ENCODE data around the gene C5orf15.

The C5orf15 gene

GRCh38 chr5:133919148-133920136 lies 49.0 kb downstream of the C5orf15 start:
- DNase-seq = no peak

DNA sequence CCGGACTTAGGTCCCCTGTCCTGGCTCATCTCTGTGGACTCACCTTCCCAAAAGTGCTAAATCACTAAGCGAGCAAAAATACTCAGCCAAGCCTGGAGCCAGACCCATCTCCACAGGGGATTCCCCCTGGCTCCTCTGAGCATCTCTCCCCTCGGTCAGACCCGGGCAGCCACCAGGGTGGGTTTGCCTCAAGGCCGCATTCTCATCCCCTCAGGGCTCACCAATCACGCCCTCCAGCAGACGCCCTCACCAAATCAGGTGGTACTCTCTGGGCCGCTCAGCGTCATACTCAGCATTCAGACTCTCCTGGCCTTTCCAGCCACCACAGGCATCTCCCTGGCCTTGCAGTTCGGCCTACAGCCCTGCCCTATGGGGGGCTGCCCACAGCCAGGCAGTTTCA lies 49.7 kb downstream of the C5orf15 start:
- no peak for DNase-seq

DNA sequence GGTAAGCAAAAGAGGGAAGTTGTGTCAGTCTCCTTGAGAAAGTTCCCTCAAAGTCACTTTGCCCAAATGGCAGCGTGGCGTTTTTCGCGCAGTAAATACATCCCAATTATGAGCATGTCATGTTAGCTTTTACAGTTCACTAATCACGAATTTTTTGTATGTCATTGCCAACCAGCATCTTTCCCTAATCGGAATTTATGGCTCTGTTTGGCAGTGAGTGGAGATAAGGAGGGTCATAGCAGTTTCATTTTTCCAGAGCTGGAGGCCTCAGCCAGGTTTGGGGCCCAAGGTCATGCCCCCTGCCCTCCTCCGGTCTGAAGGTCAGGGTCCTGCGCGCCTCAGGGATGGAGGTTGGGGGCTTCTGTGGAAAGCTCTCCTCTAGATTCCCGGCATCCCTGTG lies 50.1 kb downstream of the C5orf15 start:
- DNase-seq = no peak

- no peak for DNase-seq
Observed at GRCh38 chr5:133917785-133918184, 50.6 kb downstream of the C5orf15 start.

GRCh38 chr5:133916914-133917313 lies 51.5 kb downstream of the C5orf15 start:
- DNase-seq = no peak

DNA sequence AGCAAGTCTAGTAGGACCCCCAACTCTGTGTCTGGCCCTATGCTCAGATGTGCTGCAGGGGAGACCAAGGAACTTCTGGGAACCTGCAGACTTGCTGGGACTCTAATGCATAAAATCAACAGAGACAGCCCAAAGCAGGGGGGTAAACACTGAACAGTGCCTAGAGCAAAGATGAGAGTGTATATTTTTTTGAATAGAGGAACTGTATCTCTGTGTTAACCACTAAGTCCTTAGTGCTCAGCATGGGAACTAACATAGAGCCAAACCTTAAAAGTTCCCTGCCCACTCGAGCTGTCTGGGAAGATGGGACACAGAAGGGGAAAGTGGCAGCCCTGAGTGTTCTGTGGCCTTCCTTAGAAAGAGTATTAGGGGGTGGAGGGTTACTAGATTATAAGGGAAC lies 51.9 kb downstream of the C5orf15 start:
- no peak for DNase-seq

DNA sequence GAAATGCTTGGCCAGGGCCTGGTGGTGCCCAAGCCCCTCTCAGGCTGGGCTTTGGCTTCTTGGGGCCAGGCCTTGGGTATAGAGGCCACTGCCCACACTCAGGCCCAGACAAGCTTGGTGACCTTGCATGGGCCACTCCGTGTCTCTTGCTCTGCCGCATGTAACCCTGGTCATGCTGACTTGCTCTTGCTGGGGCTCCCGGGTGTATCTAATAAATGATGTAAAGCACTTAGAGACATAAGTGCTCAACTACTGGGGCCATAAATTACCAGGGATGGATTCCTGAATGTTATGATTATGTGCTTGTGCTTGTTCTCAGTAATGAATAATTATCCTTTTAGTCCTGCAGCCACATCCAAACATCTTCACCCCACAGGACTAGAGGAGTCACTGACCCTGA lies 54.0 kb downstream of the C5orf15 start:
- no peak for DNase-seq

DNA sequence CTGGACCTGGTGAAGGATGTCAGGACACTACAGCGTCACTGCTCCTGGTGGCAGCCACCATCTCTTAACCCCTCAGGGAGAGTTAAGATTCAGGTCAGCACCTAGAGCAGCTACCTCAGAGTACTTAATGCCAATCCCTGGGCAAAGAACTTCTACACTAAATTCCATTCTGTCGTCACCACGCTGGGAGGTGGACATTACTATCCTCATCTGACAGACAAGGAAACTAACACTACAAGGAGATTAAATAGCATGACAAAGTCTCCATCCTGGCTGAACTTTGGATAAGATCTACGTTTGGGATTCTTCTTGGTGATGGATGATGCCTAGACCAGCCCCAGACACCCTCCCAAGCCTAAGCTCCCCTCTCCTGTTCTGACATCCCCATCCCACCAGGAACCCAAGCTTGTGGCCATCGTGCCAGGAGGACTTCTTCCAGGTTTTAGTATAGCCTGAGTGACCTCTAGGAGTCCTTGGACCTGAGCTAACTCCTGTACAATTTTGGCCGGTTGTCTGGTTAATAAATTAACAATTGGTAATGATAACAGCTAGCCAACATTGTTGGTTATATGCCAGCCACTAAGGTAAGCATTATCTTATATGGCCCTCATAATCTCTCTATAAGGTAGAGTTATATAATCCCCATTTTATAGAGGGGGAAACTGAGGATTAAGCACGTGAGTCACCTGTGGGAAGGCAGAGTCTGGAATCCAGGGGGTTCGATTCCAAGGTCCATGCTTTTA lies 54.8 kb downstream of the C5orf15 start:
- DNase-seq = no peak

GRCh38 chr5:133912951-133913350 lies 55.5 kb downstream of the C5orf15 start:
- DNase-seq = no peak

- no peak for DNase-seq
Observed at GRCh38 chr5:133910571-133910970, 57.9 kb downstream of the C5orf15 start.

DNA sequence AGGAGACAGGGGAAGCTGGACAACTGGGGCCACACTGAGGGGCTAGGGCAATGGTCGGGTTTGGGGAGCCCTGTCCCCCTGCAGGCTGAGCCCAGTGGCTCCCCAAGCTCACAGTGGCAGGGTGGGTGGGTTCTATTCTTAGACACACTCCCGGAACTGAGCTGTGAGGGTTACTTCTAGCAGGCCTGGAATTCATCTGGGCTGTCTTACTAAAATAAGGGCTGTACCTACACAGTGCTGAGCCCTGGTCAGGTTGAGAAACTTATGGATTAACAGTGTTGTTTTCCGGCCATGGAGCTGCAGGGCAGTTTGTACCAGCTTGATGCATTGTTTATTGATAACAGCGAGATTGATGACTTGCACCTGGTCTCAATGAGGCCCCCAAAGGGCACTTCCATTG lies 58.8 kb downstream of the C5orf15 start:
- DNase-seq = no peak

DNA sequence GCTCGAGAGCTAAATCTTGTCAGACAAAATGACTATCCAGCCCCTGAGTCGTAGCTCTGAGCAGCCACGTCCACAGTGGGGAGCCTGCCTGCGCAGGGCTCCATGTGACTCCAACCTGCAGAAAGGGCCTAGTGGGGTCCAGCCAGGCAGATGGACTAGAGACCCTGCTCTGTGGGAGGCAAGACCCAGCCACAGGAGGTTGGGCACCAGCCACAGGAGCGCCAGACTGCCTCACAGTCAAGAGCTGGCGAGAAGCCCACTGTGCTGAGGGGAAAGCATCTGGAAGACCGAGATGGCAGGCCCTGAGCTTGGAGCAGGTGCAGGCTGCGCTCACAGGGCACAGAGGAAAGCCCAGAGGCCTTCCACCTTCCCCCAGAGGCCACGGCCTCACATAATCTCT lies 61.4 kb downstream of the C5orf15 start:
- DNase-seq = no peak

DNA sequence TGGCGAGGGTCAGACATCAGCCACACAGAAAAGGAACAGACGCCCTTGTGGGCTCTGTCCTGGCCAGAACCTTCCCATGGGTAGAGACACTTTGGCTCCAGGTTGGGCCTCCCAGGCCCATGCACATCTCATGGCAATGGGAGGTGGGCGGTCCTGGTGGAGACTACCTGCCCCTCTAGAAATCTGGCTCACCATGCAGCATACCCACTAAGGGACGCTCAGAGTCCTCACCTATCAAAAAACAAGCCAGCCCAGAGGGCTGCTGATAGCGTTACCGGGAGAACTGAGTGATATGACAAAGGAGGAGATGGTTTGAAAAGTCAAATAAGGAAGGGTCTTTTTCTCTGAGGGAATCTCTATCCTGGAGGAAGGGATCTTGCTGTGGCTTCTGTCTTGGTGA lies 62.1 kb downstream of the C5orf15 start:
- DNase-seq = no peak
